Measurements from ENCODE around the gene PRR36.

The PRR36 gene

GRCh38 chr19:7820588-7820987 is 53.6 kb downstream of the PRR36 start:
- no peak for DNase-seq (ENCODE audit: low read depth in 3 of 3, low spot score in 1 of 3)

GRCh38 chr19:7819337-7819736 is 54.9 kb downstream of the PRR36 start:
- DNase-seq (ENCODE audit: low read depth in 3 of 3, low spot score in 1 of 3): no peak

GRCh38 chr19:7818806-7819205 is 55.4 kb downstream of the PRR36 start:
- DNase-seq (ENCODE audit: low read depth in 3 of 3, low spot score in 1 of 3): no peak

All from stimulated activated CD4-positive, alpha-beta T cell treated with anti-CD3 and anti-CD28 coated beads, TNF-alpha, amount 100 ng/mL, for 1 hour (primary cell).